HPDE6-E6E7 (cell line): Measurements from ENCODE around the gene ANKRD28.
"Not testable (repeated sequence)": the region's sequence is repeated elsewhere in the genome, so short reads cannot be mapped to it uniquely, and the experiment has no call there.

ENCODE experiments used
- DNase-seq: peaks from one replicate; pipeline ENCODE4 v3.0.0; 2011; ENCODE audit warnings: missing footprints; ENCODE audit errors: extremely low spot score

The ANKRD28 gene

GRCh38 chr3:15797642-15798303 lies at the start of gene ANKRD28:
TSS of gene ANKRD28 (minus strand) at chr3:15797979. CDS start at chr3:15796521, 1,458 bp downstream.
- no peak for DNase-seq

DNA sequence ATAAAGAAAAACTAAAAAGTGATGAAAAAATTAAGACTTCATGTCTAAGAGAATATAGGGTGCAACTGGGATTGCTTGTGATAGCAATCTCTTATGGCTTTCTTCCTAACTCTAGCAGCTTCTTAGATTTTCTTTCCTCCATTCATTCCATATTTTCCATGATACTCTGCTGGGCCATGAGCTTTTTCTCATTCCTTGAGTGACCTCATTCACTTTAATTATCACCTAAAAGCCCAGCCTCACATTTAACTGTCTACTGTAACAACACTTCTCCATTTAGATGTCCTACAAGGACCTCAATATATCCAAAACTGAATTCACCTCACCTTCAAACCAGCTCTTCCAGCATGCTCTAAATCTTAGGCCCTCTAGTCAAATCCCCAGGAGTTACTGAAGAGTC lies 49.5 kb upstream of the ANKRD28 start:
- DNase-seq, result no peak

GRCh38 chr3:15846606-15847005 lies 48.8 kb upstream of the ANKRD28 start:
- no peak for DNase-seq

- no peak for DNase-seq
These were observed 47.7 kb upstream of the ANKRD28 start for GRCh38 chr3:15845475-15845874.

GRCh38 chr3:15844889-15845288 lies 47.1 kb upstream of the ANKRD28 start:
- no peak for DNase-seq

GRCh38 chr3:15841091-15841973 lies 43.6 kb upstream of the ANKRD28 start:
- DNase-seq, result not testable (repeated sequence)

- DNase-seq, result no peak
These were observed 41.8 kb upstream of the ANKRD28 start for GRCh38 chr3:15839568-15839967.

DNA sequence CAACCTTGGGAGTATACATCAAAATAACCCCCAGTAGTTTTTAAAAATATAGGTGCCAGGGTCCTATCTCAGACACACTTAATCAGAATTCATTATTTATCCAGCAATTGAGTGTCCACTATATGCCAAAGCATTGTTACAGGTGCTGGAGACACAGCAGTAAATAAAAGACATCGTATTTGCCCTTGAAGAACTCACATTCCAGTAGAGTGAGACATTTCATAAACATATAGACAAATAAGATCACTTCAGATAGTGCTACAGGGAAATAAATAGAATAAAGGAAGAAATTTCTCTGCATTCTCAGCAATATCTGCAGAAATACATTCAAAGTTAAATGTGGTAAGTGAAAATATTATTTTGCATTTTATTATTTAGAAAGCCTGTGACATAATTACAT lies 34.1 kb upstream of the ANKRD28 start:
- no peak for DNase-seq

- no peak for DNase-seq
These were observed 27.2 kb upstream of the ANKRD28 start for GRCh38 chr3:15825016-15825415.

DNA sequence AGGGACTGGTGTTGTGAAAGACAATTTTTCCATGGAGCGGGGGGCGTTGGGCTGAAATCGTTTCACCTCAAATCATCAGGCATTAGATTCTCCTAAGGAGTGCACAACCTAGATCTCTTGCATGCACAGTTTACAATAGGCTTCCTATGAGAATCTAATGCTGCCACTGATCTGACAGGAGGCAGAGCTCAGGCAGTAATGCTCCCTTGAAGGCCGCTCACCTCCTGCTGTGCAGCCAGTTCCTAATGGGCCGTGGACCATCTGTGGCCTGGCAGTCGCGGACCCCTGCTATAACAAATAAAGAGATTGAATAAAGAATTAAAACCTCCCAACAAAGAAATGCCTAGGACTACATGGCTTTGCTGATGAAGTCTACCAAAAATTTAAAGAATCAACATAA lies 25.3 kb upstream of the ANKRD28 start:
- no peak for DNase-seq

DNA sequence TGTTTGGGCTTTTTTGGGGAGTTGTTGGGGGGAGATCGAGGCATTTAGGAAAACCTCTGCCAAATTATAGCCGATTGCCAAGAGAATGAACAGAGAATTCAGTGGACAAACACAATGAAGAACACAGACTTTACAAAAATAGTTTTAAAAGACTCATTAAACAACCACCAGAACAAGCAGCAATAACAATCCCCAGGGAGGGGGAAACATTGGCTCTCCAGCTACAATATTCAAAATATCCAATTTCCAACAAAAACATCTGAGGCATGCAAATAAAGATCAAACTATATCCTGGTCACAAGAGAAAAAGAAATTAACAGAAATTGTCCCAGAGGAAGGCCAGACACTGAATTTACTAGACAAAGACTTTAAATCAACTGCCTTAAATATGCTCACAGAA lies 24.5 kb upstream of the ANKRD28 start:
- no peak for DNase-seq

GRCh38 chr3:15820911-15821310 lies 23.1 kb upstream of the ANKRD28 start:
- DNase-seq, result no peak

DNA sequence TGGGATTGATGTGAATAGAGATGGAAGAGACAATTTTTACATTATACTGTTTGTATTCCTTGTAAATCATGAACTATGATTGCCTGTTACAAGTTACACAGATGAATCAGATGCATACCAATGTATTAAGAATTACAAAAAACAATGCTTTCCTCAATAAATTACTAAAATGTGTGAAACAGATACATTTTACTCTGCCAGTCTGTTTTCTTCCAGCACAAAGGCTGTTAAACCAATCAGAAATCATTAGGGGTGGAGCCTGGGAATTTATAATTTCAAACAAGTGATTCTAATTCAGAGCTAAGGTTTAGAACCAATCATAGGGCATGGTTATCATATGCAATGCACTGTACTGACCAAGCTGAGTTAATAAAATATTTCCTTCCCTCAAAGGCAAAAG lies 21.8 kb upstream of the ANKRD28 start:
- DNase-seq, result no peak

- DNase-seq, result no peak
These were observed 21.3 kb upstream of the ANKRD28 start for GRCh38 chr3:15819043-15819442.

- DNase-seq, result no peak
These were observed 17.9 kb upstream of the ANKRD28 start for GRCh38 chr3:15815696-15816095.

- not testable (repeated sequence) for DNase-seq
These were observed 15.3 kb upstream of the ANKRD28 start for GRCh38 chr3:15813079-15813478.

DNA sequence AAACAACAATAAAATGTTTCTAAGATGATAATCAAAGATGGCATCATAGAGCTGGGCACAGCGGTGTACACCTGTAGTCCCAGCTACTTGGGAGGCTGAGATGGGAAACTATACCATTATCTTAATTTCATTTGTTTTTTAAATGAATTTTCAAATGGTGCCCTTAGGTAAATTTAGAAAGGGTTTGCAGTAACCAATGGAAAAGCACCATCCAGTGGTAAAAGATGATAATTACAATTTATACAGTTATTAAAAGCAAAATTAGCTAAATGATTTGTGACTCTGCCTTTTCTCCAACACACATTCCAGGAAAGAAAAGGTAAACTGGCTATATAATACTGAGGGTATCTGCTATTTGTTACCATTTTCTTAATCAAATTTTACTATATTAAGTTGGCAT lies 14.4 kb upstream of the ANKRD28 start:
- DNase-seq, result no peak

DNA sequence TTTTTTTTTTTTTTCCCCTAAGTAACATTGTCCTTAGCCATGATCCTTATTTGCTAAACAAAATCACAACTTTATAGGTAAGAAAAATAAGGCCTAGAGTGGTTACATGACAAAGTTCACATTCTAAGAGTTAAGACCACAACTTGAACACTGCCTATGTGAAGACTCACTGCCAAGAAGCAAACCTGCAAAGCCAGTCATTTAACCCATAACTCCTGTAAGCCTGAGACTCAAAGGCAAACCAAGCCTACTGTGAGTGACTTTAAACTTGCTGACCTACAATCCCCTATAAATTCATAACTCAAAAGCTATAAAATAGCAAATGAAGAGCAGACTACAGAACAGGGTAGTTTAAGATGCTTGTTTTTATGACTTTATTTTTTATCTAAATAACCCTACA lies 12.9 kb upstream of the ANKRD28 start:
- DNase-seq, result no peak

DNA sequence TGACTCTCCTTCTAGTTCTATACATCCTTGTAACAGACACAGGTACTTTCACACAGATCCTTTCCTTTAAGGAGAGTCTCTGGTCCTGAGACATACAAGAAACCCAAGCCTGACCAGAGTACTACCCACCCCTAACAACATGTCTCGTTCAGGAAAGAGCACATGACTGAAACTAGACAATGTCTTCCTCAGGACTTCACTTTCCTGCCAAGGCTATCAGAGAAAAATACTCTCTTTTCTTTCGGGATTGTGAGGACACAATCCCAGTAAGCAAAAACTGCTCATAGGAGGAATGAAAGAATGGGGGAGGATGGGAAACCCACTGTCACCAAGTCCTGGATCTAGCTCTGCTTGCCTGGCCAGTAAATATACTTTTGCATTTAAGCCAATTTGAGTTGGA lies 11.5 kb upstream of the ANKRD28 start:
- DNase-seq, result no peak

- no peak for DNase-seq
These were observed 11.0 kb upstream of the ANKRD28 start for GRCh38 chr3:15808679-15809310.

DNA sequence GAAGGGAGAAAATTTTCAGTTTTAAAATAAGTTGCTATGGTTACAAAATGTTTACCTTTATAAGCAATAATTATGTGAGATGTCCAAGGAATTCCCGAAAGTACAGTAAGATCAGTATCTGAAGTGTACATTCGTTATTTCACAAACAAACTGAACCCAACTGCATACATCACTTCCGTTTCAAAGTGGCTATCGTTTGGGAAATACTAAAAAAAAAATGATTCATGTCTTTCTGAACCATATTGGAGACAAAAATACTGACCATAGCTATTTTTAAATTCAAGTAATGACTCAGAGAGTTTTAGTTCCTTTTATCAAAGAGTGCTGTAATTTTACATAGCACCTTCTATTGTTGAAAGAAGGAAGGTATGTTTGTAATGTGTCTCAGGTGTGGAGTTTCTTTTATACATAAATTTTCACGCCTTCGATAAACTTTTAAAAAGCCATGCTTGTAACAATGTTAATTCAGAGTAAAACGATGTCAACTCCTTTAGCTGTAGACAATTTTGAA lies 8.0 kb upstream of the ANKRD28 start:
- no peak for DNase-seq

DNA sequence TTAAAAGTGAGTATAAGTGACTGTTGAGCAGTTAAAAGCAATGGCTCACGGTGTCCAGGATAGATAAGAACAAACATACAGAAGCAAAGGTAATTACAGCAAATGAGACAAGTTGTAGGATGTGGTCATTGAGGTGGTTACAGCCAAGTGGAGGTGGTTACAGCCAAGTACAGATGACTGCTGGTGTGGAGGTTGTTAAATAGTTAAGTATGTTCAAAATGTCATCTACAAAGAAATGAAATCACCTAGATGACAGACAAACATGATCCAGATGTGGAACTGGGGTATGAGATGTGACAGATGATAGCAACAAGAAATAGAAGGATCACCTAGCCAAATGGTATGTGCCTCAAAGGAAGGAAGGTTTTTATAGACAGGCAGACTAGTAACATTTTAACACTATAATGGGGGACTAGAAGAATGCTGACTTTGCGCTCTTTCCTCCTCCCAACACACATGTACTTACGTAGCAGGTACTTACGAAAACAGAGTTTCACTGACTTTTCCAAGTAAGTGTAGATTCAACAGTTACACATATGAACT lies 6.8 kb upstream of the ANKRD28 start:
- no peak for DNase-seq
